Peyer's patch (tissue), 4 donors: Measurements from ENCODE around the gene MIB1.

Experiments
- POLR2A ChIP-seq, 2 donors: fragments of 450-650 bp; IDR thresholded peaks; one replicate each; pipeline ENCODE4 v1.5.1; 2017; ENCODE audit warnings: antibody characterized with exemption in 2 of 2, mild to moderate bottlenecking in 2 of 2, moderate library complexity in 2 of 2
- TF ChIP-seq, protein P1 (sequence below), 6 experiments: fragments of 450-650 bp in 4 of 6; fragments of 200-600 bp in 2 of 6; sonication (generic) in 1 of 6; IDR thresholded peaks; one replicate each; pipeline ENCODE4 v1.5.1; 2017 to 2019; ENCODE audit warnings: antibody characterized with exemption in 6 of 6, mild to moderate bottlenecking in 3 of 6, moderate library complexity in 1 of 6

DNA sequence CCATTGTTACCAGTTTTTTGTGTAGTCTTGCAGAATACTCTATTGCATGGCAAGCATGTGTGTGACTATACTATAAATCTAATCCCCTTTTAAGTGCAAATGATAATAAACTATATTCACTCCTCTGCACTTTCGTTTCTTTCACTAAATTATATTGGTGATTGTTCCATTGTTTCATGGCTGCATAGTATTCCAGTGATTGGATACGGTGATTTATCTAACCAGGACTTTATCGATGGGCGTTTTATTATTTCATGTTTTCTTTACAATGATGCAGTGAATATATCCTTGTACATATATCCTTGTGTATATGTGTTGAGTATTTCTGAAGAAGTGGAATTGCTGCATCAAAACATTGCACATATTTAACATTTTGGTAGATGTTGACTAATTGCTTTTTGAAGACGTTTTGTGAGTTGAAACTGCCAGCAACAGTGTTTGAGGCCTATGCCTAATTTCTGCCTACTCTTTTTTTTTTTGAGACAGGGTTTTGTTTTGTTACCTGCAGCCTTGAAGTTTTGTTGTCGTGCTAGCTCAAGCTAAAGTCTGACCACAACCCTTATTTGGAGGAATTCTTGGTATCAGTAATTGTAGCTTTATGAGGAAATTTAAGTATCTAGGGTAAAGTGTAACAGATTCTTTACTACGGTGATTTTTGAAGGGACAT, 2.7 kb downstream of the MIB1 start:
- TF ChIP-seq, protein P1, sequence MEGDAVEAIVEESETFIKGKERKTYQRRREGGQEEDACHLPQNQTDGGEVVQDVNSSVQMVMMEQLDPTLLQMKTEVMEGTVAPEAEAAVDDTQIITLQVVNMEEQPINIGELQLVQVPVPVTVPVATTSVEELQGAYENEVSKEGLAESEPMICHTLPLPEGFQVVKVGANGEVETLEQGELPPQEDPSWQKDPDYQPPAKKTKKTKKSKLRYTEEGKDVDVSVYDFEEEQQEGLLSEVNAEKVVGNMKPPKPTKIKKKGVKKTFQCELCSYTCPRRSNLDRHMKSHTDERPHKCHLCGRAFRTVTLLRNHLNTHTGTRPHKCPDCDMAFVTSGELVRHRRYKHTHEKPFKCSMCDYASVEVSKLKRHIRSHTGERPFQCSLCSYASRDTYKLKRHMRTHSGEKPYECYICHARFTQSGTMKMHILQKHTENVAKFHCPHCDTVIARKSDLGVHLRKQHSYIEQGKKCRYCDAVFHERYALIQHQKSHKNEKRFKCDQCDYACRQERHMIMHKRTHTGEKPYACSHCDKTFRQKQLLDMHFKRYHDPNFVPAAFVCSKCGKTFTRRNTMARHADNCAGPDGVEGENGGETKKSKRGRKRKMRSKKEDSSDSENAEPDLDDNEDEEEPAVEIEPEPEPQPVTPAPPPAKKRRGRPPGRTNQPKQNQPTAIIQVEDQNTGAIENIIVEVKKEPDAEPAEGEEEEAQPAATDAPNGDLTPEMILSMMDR (IDR thresholded peaks at IDR 0.05), result no peak
- no peak for TF ChIP-seq POLR2A (IDR thresholded peaks at IDR 0.05)
